Measurements from ENCODE around the gene PDE2A.

DNA sequence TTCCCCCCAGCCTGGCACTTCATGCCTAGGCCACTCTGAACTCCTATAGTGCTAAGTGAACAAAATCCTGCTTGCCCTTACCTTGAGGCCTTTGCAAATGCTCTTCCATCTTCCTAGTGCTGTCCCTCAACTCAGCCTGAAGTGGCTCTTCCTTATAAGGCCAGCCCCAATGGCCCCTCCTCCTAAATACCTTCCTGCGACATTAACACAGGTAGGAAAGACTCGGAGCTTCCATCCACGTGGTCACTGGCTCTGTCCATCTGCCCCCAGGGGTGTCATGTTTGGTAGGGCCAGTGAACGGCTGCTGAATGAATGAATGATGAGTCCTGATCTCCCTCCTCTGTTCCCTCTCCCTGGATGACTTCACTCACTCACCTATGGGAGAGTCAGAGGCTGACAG lies 4.2 kb downstream of the PDE2A start:
- TF ChIP-seq, protein P1, sequence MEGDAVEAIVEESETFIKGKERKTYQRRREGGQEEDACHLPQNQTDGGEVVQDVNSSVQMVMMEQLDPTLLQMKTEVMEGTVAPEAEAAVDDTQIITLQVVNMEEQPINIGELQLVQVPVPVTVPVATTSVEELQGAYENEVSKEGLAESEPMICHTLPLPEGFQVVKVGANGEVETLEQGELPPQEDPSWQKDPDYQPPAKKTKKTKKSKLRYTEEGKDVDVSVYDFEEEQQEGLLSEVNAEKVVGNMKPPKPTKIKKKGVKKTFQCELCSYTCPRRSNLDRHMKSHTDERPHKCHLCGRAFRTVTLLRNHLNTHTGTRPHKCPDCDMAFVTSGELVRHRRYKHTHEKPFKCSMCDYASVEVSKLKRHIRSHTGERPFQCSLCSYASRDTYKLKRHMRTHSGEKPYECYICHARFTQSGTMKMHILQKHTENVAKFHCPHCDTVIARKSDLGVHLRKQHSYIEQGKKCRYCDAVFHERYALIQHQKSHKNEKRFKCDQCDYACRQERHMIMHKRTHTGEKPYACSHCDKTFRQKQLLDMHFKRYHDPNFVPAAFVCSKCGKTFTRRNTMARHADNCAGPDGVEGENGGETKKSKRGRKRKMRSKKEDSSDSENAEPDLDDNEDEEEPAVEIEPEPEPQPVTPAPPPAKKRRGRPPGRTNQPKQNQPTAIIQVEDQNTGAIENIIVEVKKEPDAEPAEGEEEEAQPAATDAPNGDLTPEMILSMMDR (IDR thresholded peaks at IDR 0.05): no peak
- no peak for TF ChIP-seq EZH2 (IDR thresholded peaks at IDR 0.05; ENCODE audit: borderline replicate concordance, insufficient read depth, low read depth, low read length, poor library complexity, severe bottlenecking)

Data from B cell (primary cell).